Amygdala (tissue), 56 donors: Measurements from ENCODE around the gene ZBTB46.

ENCODE experiments used
- DNase-seq, 56 donors: peaks; one replicate each; lab custom pipeline; 2025; lab: John Stamatoyannopoulos, UW

The ZBTB46 gene

DNA sequence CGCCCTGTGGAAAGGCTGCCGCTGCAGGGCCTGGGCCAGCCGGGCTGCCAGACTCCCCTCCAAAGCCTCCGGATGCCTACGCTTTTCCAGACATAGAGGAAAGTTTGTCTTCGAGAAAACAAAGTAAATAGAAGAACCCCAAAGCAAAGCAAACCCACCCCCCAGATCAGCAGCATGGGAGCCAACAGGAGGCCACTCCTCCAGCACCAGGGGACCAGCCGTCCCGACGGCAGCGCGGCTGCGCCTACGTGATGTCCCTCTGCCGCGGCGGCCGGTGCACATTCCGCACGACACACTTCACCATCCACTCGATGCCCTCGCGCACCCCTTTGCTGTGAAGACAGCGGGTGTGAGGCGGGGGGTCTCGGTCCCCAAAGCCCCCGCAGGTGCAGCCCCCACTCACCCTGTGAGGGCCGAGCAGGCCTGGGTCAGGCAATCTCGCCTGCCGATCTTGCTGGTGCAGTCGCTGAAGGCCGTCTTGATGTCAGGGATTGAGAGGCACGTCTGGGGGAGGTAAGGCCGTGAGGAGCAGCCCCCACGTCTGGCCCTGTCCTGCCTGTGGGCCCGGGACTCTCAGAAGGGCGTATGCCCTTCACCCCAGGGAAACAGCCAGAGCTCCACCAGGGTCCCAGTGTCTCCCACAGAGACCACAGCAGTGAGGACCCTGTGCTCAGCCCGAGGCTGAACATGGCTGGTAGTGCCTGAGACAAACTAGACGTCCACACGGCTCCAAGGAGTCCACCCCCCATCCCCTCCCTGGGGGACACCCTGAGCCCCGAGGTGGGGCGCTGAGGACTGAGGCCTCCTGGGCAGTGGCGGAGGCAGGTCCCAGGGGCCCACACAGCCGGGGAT is 130.6 kb downstream of the ZBTB46 start:
- DNase-seq = no peak

GRCh38 chr20:63699466-63700198 is 131.4 kb downstream of the ZBTB46 start:
- no peak for DNase-seq

GRCh38 chr20:63698739-63699465 is 132.2 kb downstream of the ZBTB46 start:
- DNase-seq = no peak

DNA sequence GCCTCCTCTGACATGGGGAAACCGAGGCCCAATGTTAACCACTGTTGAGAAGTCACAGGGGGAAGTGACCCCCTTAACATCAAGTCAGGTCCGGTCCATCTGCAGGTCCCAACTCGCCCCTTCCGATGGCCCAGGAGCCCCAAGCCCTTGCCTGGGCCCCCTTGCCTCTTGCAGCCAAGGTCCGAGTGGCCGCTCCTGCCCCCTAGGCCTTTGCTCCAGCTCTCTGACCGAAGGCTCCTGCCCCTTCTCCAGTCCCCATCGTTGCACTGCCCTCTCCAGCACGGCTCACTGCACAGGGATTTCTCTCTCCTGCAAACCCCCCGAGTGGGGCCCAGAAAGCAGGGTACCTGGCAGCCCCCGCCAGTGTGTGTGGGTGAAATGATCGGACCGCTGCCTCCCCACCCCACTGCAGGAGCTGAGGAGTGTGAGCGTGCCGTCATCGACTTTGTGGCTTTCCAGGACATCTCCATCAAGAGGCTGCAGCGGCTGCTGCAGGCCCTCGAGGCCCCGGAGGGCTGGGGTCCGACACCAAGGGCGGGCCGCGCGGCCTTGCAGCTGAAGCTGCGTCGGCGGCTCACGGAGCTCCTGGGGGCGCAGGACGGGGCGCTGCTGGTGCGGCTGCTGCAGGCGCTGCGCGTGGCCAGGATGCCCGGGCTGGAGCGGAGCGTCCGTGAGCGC is 133.1 kb downstream of the ZBTB46 start:
- DNase-seq = no peak

DNA sequence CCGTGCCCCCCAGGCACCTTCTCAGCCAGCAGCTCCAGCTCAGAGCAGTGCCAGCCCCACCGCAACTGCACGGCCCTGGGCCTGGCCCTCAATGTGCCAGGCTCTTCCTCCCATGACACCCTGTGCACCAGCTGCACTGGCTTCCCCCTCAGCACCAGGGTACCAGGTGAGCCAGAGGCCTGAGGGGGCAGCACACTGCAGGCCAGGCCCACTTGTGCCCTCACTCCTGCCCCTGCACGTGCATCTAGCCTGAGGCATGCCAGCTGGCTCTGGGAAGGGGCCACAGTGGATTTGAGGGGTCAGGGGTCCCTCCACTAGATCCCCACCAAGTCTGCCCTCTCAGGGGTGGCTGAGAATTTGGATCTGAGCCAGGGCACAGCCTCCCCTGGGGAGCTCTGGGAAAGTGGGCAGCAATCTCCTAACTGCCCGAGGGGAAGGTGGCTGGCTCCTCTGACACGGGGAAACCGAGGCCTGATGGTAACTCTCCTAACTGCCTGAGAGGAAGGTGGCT is 133.7 kb downstream of the ZBTB46 start:
- no peak for DNase-seq

DNA sequence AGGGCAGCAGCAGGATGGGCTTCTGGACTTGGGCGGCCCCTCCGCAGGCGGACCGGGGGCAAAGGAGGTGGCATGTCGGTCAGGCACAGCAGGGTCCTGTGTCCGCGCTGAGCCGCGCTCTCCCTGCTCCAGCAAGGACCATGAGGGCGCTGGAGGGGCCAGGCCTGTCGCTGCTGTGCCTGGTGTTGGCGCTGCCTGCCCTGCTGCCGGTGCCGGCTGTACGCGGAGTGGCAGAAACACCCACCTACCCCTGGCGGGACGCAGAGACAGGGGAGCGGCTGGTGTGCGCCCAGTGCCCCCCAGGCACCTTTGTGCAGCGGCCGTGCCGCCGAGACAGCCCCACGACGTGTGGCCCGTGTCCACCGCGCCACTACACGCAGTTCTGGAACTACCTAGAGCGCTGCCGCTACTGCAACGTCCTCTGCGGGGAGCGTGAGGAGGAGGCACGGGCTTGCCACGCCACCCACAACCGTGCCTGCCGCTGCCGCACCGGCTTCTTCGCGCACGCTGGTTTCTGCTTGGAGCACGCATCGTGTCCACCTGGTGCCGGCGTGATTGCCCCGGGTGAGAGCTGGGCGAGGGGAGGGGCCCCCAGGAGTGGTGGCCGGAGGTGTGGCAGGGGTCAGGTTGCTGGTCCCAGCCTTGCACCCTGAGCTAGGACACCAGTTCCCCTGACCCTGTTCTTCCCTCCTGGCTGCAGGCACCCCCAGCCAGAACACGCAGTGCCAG is 134.3 kb downstream of the ZBTB46 start, which contains the start of gene TNFRSF6B:
TSS of gene TNFRSF6B (plus strand) at position 25 of the 729 bp plus-strand sequence. CDS start at position 141, 116 bp downstream.
- DNase-seq = no peak

DNA sequence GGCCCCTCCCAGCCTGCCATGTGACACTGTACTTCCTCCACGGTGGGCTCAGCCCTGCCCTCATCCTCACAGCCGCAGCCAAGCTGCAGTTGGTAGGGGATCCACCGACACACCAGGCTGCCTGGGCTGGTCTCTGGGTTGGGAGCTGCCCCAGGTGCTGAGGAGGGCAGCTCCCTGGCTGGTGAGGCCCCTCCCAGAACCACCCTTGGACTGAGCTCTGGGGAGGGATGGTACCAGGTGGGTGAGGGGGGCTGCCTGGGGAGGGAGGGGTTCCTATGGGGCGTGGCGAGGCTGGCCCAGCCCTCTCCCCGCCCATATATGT is 134.8 kb downstream of the ZBTB46 start:
- no peak for DNase-seq

GRCh38 chr20:63695424-63696305 is 135.4 kb downstream of the ZBTB46 start:
- no peak for DNase-seq

GRCh38 chr20:63694584-63695423 is 136.3 kb downstream of the ZBTB46 start:
- DNase-seq = no peak

DNA sequence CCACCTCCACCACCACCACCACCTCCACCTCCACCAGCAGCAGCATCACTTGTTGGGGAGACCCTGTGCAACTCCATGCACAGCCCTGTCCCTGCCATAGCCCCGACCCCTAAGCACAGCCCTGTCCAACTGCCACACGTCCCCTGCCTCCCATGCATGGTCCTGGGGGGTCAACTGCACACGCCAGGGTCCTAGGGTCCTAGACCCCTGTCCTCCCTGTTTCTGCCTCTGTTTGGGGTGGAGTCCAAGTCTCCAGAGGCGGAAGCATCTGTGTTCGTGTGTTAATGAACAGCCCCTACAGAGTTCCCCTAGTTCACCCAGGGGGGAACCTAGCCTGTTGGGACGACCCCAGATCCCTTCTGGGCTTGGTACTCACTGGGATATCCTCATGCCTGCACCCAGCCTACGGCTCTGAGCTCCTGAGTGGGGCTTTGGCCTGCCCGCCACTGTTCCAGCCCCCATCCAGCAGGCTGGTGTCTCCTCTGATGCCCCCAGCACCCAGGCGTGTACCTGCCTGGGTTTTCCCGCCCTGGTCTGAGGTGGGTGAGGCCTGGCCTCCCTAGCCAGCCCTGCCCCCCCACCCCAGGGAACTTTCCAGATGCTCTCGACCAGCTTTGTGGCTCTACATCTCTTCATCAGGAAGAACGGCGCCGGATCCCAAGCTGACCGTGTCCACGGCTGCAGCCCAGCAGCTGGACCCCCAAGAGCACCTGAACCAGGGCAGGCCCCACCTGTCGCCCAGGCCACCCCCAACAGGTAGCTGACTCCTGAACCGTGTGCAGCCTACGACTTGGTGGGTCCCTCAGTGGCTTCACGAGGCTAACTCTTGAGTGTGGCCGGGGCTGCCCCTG is 137.1 kb downstream of the ZBTB46 start:
- DNase-seq = no peak
